H9 (cell line): Measurements from ENCODE around the gene SH3GL3. TPM values are rescaled to one million over a fixed set of nuclear protein-coding genes. Genes with fewer than 3 reads are reported as not detected.

Experiments
- DNase-seq: peaks from one replicate; pipeline ENCODE4 v3.0.0-alpha.2; 2017
- H2AFZ ChIP-seq: one replicate; pipeline ENCODE4 v1.6.1; 2013; ENCODE audit warnings: mild to moderate bottlenecking, low read length, control low read depth, moderate library complexity
- H2AK5ac ChIP-seq: 2 replicates; pipeline ENCODE4 v1.6.1; 2013; ENCODE audit warnings: low read length, control low read depth, mixed read lengths; ENCODE audit not compliant: insufficient read length
- H2BK120ac ChIP-seq: one replicate; pipeline ENCODE4 v1.6.1; 2013; ENCODE audit warnings: low read depth, mild to moderate bottlenecking, low read length, control low read depth, inconsistent platforms; ENCODE audit not compliant: poor library complexity, severe bottlenecking
- H2BK12ac ChIP-seq: 2 replicates; pipeline ENCODE4 v1.6.1; 2013; ENCODE audit warnings: low read length, control low read depth, mixed read lengths, low read depth; ENCODE audit not compliant: insufficient read length
- H2BK15ac ChIP-seq: 2 replicates; pipeline ENCODE4 v1.6.1; 2013; ENCODE audit warnings: low read depth, low read length, control low read depth
- H2BK20ac ChIP-seq: one replicate; pipeline ENCODE4 v1.6.1; 2013; ENCODE audit warnings: low read depth, mild to moderate bottlenecking, low read length, control low read depth, inconsistent platforms; ENCODE audit not compliant: poor library complexity, severe bottlenecking
- H2BK5ac ChIP-seq: 2 replicates; pipeline ENCODE4 v1.6.1; 2013; ENCODE audit warnings: low read length, control low read depth, mixed read lengths; ENCODE audit not compliant: insufficient read length
- H3K14ac ChIP-seq: 2 replicates; pipeline ENCODE4 v1.6.1; 2013; ENCODE audit warnings: low read length, control low read depth; ENCODE audit not compliant: insufficient read depth
- H3K18ac ChIP-seq: 2 replicates; pipeline ENCODE4 v1.6.1; 2013; ENCODE audit warnings: low read depth, mild to moderate bottlenecking, mixed read lengths, low read length, control low read depth; ENCODE audit not compliant: insufficient read length
- H3K23ac ChIP-seq: 2 replicates; pipeline ENCODE4 v1.6.1; 2013; ENCODE audit warnings: low read length, control low read depth, mixed read lengths, low read depth; ENCODE audit not compliant: insufficient read length
- H3K23me2 ChIP-seq: 2 replicates; pipeline ENCODE4 v1.6.1; 2013; ENCODE audit warnings: low read depth, mild to moderate bottlenecking, mixed read lengths, low read length, control low read depth; ENCODE audit not compliant: insufficient read length, poor library complexity, severe bottlenecking
- H3K27ac ChIP-seq: 2 replicates; pipeline ENCODE4 v1.5.1; 2013; ENCODE audit warnings: low read length, control low read depth, mixed read lengths, low read depth; ENCODE audit not compliant: insufficient read length
- H3K27me3 ChIP-seq: 2 replicates; pipeline ENCODE4 v1.6.1; 2013; ENCODE audit warnings: low read length, control low read depth, inconsistent platforms; ENCODE audit not compliant: insufficient read depth
- H3K4ac ChIP-seq: 2 replicates; pipeline ENCODE4 v1.6.1; 2013; ENCODE audit warnings: low read depth, mild to moderate bottlenecking, control low read depth, inconsistent platforms, low read length, moderate library complexity
- H3K4me1 ChIP-seq: 2 replicates; pipeline ENCODE4 v1.6.1; 2013; ENCODE audit warnings: low read length, control low read depth, inconsistent platforms; ENCODE audit not compliant: insufficient read depth
- H3K4me2 ChIP-seq: 2 replicates; pipeline ENCODE4 v1.6.1; 2013; ENCODE audit warnings: low read length, control low read depth, mixed read lengths; ENCODE audit not compliant: insufficient read length, insufficient read depth
- H3K56ac ChIP-seq: 2 replicates; pipeline ENCODE4 v1.6.1; 2013; ENCODE audit warnings: low read depth, mild to moderate bottlenecking, mixed read lengths, low read length, control low read depth; ENCODE audit not compliant: insufficient read length
- H3K79me1 ChIP-seq: 2 replicates; pipeline ENCODE4 v1.6.1; 2013; ENCODE audit warnings: low read depth, mild to moderate bottlenecking, moderate library complexity, low read length, control low read depth, inconsistent platforms; ENCODE audit not compliant: insufficient read depth, poor library complexity, severe bottlenecking
- H3K79me2 ChIP-seq: 2 replicates; pipeline ENCODE4 v1.6.1; 2013; ENCODE audit warnings: low read length, control low read depth, inconsistent platforms; ENCODE audit not compliant: insufficient read depth
- H3K9ac ChIP-seq: 2 replicates; pipeline ENCODE4 v1.6.1; 2013; ENCODE audit warnings: low read length, control low read depth, mixed read lengths; ENCODE audit not compliant: insufficient read length; ENCODE audit errors: extremely low read depth
- H3K9me3 ChIP-seq: one replicate; pipeline ENCODE4 v1.6.1; 2013; ENCODE audit warnings: low read depth, low read length, inconsistent platforms; ENCODE audit not compliant: control insufficient read depth
- H3T11ph ChIP-seq: one replicate; pipeline ENCODE4 v1.6.1; 2013; ENCODE audit warnings: mild to moderate bottlenecking, low read length, control low read depth, inconsistent platforms
- H4K20me1 ChIP-seq: one replicate; pipeline ENCODE4 v1.6.1; 2013; ENCODE audit not compliant: control insufficient read depth, insufficient read length, insufficient read depth
- H4K5ac ChIP-seq: 2 replicates; pipeline ENCODE4 v1.6.1; 2013; ENCODE audit warnings: low read depth, mild to moderate bottlenecking, mixed read lengths, low read length, control low read depth; ENCODE audit not compliant: insufficient read length
- H4K8ac ChIP-seq: replicated peaks from 2 replicates; pipeline ENCODE4 v1.6.1; 2013; ENCODE audit warnings: low read length, control low read depth, mixed read lengths, low read depth; ENCODE audit not compliant: insufficient read length
- H4K91ac ChIP-seq: 2 replicates; pipeline ENCODE4 v1.6.1; 2013; ENCODE audit warnings: low read depth, mild to moderate bottlenecking, moderate library complexity, mixed read lengths, low read length, control low read depth; ENCODE audit not compliant: insufficient read length
- H3K27ac Mint-ChIP-seq, 3 experiments: 2 replicates in 2 of 3; 3 replicates in 1 of 3; pipeline ENCODE4 v1.8.0; 2020 to 2021; ENCODE audit warnings: mixed read lengths in 3 of 3, mild to moderate bottlenecking in 1 of 3, moderate library complexity in 1 of 3
- H3K27me3 Mint-ChIP-seq: 2 replicates; pipeline ENCODE4 v1.8.0; 2021; ENCODE audit warnings: low read depth, mild to moderate bottlenecking, moderate library complexity, mixed read lengths
- H3K36me3 Mint-ChIP-seq, 3 experiments: 2 replicates in 2 of 3; 3 replicates in 1 of 3; pipeline ENCODE4 v1.8.0; 2020 to 2021; ENCODE audit warnings: low read depth in 3 of 3, mixed read lengths in 3 of 3; ENCODE audit not compliant: insufficient read depth in 1 of 3
- H3K4me1 Mint-ChIP-seq, 2 experiments: 2 replicates each; pipeline ENCODE4 v1.8.0; 2020; ENCODE audit warnings: mixed read lengths in 2 of 2
- H3K4me3 Mint-ChIP-seq, 2 experiments: 2 replicates in 1 of 2; 3 replicates in 1 of 2; pipeline ENCODE4 v1.8.0; 2020 to 2021; ENCODE audit warnings: mild to moderate bottlenecking in 2 of 2, mixed read lengths in 2 of 2, moderate library complexity in 1 of 2
- H3K9me3 Mint-ChIP-seq, 2 experiments: 2 replicates in 1 of 2; 3 replicates in 1 of 2; pipeline ENCODE4 v1.8.0; 2020; ENCODE audit warnings: mild to moderate bottlenecking in 2 of 2, mixed read lengths in 2 of 2, moderate library complexity in 1 of 2
- CTCF ChIP-seq: fragments of 200-600 bp; sonication (generic); conservative IDR thresholded peaks from 3 replicates; pipeline ENCODE4 v1.8.0; 2021; ENCODE audit warnings: antibody characterized with exemption, mild to moderate bottlenecking
- WGBS: extraction: QIAGEN DNeasy Blood & Tissue Kit; methylation state at CpG from one replicate; pipeline ENCODE4 v1.1.7; 2013; ENCODE audit warnings: missing lambda C conversion rate, low lambda C conversion rate, mixed read lengths; ENCODE audit not compliant: insufficient read length; ENCODE audit errors: extremely low coverage; 5-methylcytosine and 5-hydroxymethylcytosine counted together
- total RNA-seq: library from RNA; stranded (reverse); gene quantifications from 2 replicates; pipeline ENCODE4 v1.2.1, GENCODE V29; 2021

The SH3GL3 gene
- total RNA-seq, 1 experiment from 2014 or later = 11.2 TPM

GRCh38 chr15:83424101-83424500, 23.0 kb upstream of the SH3GL3 start:
- H4K5ac ChIP-seq = no peak overlapping the region
- H2AFZ ChIP-seq = no peak overlapping the region
- DNase-seq = no peak
- H3K4me2 ChIP-seq = no peak overlapping the region
- no peak overlapping the region for H4K8ac ChIP-seq
- no peak overlapping the region for H3K4me3 Mint-ChIP-seq
- no peaks in the 10 kb centered on the region for H3K4me1 Mint-ChIP-seq
- peaks cover 8 to 9% of the 10 kb centered on the region in 2 experiments; a peak in 3 of 5 replicates for H3K9me3 Mint-ChIP-seq
- H3T11ph ChIP-seq = no peak overlapping the region
- H3K4me1 ChIP-seq = no peaks in the 10 kb centered on the region
- no peaks in the 10 kb centered on the region for H3K79me1 ChIP-seq
- H3K9me3 ChIP-seq = no peaks in the 10 kb centered on the region
- no peaks in the 10 kb centered on the region; the same call in none of the 2 replicates for H3K27me3 Mint-ChIP-seq
- H3K23me2 ChIP-seq = no peaks in the 10 kb centered on the region
- H3K27ac ChIP-seq = no peak overlapping the region
- no peak overlapping the region for H3K4ac ChIP-seq
- no peak for TF ChIP-seq CTCF
- H3K9ac ChIP-seq = no peak overlapping the region
- H3K23ac ChIP-seq = no peak overlapping the region
- peaks cover 0 to 8% (median 0%) of the 10 kb centered on the region in 3 experiments; a peak in 1 of 7 replicates for H3K36me3 Mint-ChIP-seq
- no peaks in the 10 kb centered on the region for H3K79me2 ChIP-seq
- H2BK12ac ChIP-seq = no peak overlapping the region
- no CpG with 5 or more reads among the region's 6 CpGs for WGBS
- no peak overlapping the region for H3K18ac ChIP-seq
- H2BK5ac ChIP-seq = no peak overlapping the region
- H2BK120ac ChIP-seq = no peak overlapping the region
- H3K27me3 ChIP-seq = no peaks in the 10 kb centered on the region
- H4K20me1 ChIP-seq = no peaks in the 10 kb centered on the region
- H3K27ac Mint-ChIP-seq = no peak overlapping the region
- H4K91ac ChIP-seq = no peak overlapping the region
- no peak overlapping the region for H2BK15ac ChIP-seq
- H3K14ac ChIP-seq = no peak overlapping the region
- no peak overlapping the region for H2AK5ac ChIP-seq
- H3K56ac ChIP-seq = no peak overlapping the region
- no peak overlapping the region for H2BK20ac ChIP-seq
